ENCODE results near the gene B4GALT6. TPM values are rescaled to one million over a fixed set of nuclear protein-coding genes. Genes with fewer than 3 reads are reported as not detected.
A peak's percentile ranks its signal among the peaks of the same experiment; 100 is the strongest.

The B4GALT6 gene
- total RNA-seq, 2 experiments from 2014 or later, result 4.0 to 6.5 TPM

- CTCF ChIA-PET, result interaction anchor here (0.9 to 1.0 kb wide), 2 partner anchors 12 to 50 kb away, joined by 3 read pairs; no protein-coding TSS in a partner anchor
- Mint-ChIP-seq H3K27ac (no peak overlapping the region), H3K36me3 (ENCODE audit: low read depth) (no peaks in the 10 kb centered on the region), H3K27me3 (peaks cover 16% of the 10 kb centered on the region), H3K4me1 (no peaks in the 10 kb centered on the region), H3K9me3 (ENCODE audit: low read depth) (no peaks in the 10 kb centered on the region), H3K4me3 (no peak overlapping the region)
- ATAC-seq (no peak), DNase-seq (no peak)
- POLR2A ChIA-PET, result no interaction called here
- intact Hi-C loops (cut with DNase I, micrococcal nuclease), result no loop called here
Observed at GRCh38 chr18:31609886-31610285, 74.5 kb downstream of the B4GALT6 start.

DNA sequence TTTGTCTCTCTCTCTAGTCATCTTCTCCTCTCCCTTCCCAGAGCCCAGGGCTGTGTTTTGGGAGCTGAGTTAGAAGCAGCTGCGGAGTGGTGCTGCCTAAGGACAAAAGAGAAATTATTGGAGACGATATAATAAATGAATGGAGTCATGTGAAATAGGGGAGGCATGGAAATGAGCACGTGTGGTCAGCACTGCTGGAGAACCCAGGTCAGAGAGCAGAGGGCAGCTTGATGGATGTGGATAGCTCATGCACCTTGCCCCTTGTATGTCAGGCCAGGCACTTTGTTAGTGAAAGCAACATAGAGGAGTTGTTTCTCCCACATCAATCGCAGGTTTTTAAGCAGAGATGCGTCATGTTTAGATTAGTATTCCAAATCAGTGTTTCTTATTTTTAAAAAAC, 77.0 kb downstream of the B4GALT6 start:
- Mint-ChIP-seq H3K4me3 (no peak overlapping the region), H3K27ac (no peak overlapping the region), H3K9me3 (ENCODE audit: low read depth) (no peaks in the 10 kb centered on the region), H3K27me3 (peaks cover 17% of the 10 kb centered on the region), H3K36me3 (ENCODE audit: low read depth) (no peaks in the 10 kb centered on the region), H3K4me1 (peaks cover 2% of the 10 kb centered on the region)
- intact Hi-C loops (cut with DNase I, micrococcal nuclease), result no loop called here
- DNase-seq (no peak), ATAC-seq (no peak)
- ChIA-PET CTCF (no interaction called here), POLR2A (no interaction called here)

DNA sequence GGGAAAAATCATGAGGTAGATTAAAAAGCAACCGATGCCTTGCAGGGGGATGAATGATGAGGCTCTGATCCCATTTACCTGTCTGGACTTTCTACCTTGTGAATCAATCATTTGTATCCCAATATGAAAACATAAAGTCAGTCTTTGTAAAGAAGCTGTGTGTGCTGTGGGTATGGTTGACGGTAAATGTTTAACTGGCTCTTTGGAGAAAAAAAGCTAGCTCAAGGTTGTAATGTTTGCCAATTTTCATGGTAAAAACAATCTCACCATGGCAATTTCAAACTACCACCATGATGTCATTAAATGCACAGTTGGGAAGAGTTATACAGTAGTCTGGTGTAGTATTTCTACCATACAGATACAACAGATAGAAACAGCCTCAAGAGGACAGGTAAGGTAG, 78.1 kb downstream of the B4GALT6 start:
- ATAC-seq (no peak), DNase-seq (no peak)
- H3K4me3 Mint-ChIP-seq, result no peak overlapping the region
- H3K36me3 Mint-ChIP-seq (ENCODE audit: low read depth), result no peaks in the 10 kb centered on the region
- intact Hi-C loops (cut with DNase I, micrococcal nuclease), result no loop called here
- H3K27me3 Mint-ChIP-seq, result peaks cover 17% of the 10 kb centered on the region
- CTCF ChIA-PET, result no interaction called here
- H3K27ac Mint-ChIP-seq, result no peak overlapping the region
- H3K4me1 Mint-ChIP-seq, result peaks cover 2% of the 10 kb centered on the region
- H3K9me3 Mint-ChIP-seq (ENCODE audit: low read depth), result no peaks in the 10 kb centered on the region
- POLR2A ChIA-PET, result no interaction called here

GRCh38 chr18:31603315-31603714, 81.1 kb downstream of the B4GALT6 start:
- no peaks in the 10 kb centered on the region for H3K9me3 Mint-ChIP-seq (ENCODE audit: low read depth)
- intact Hi-C loops (cut with DNase I, micrococcal nuclease), result loop anchor here in 1 of 2 experiments (5.0 kb wide), 1 partner anchor 79 kb away; the partner anchor contains the start of gene B4GALT6
- peaks cover 2% of the 10 kb centered on the region for H3K4me1 Mint-ChIP-seq
- H3K36me3 Mint-ChIP-seq (ENCODE audit: low read depth), result no peaks in the 10 kb centered on the region
- peaks cover 13% of the 10 kb centered on the region for H3K27me3 Mint-ChIP-seq
- POLR2A ChIA-PET, result no interaction called here
- CTCF ChIA-PET, result no interaction called here
- ATAC-seq (peak; percentile 85), DNase-seq (peak; percentile 57)
- H3K4me3 Mint-ChIP-seq, result no peak overlapping the region
- no peak overlapping the region for H3K27ac Mint-ChIP-seq

DNA sequence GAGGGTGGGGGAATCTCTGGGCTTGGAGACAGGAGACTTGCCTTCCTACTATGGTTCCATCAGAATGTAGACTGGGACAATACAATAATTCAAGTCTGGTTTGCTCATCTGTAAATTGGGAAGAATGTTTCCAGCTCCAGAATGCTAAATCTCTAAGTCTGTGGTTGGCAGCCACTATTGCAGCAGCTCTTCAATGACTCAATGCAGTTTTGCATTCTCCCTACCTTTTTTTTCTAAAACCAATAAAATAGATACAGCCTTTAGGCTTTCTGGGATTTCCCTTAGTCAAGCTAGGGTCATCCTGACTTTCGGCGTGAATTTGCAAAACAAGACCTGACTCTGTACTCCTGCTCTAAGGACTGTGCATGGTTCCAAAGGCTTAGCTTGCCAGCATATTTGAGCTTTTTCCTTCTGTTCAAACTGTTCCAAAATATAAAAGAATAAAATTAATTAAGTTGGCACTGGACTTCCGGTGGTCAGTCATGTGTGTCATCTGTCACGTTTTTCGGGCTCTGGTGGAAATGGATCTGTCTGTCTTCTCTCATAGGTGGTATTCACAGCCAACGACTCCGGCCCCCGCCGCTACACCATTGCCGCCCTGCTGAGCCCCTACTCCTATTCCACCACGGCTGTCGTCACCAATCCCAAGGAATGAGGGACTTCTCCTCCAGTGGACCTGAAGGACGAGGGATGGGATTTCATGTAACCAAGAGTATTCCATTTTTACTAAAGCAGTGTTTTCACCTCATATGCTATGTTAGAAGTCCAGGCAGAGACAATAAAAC, 86.2 kb downstream of the B4GALT6 start:
- CTCF ChIA-PET, result interaction anchor here (0.9 kb wide), 1 partner anchor 12 kb away, joined by 3 read pairs; no protein-coding TSS in a partner anchor
- DNase-seq (no peak), ATAC-seq (no peak)
- H3K9me3 Mint-ChIP-seq (ENCODE audit: low read depth), result no peaks in the 10 kb centered on the region
- no peak overlapping the region for H3K27ac Mint-ChIP-seq
- H3K27me3 Mint-ChIP-seq, result no peaks in the 10 kb centered on the region
- no peaks in the 10 kb centered on the region for H3K36me3 Mint-ChIP-seq (ENCODE audit: low read depth)
- POLR2A ChIA-PET, result no interaction called here
- H3K4me1 Mint-ChIP-seq, result peaks cover under 1% of the 10 kb centered on the region
- intact Hi-C loops (cut with DNase I, micrococcal nuclease), result no loop called here
- no peak overlapping the region for H3K4me3 Mint-ChIP-seq

- H3K4me1 Mint-ChIP-seq, result no peaks in the 10 kb centered on the region
- no peaks in the 10 kb centered on the region for H3K27me3 Mint-ChIP-seq
- H3K4me3 Mint-ChIP-seq, result no peak overlapping the region
- intact Hi-C loops (cut with DNase I, micrococcal nuclease), result no loop called here
- H3K27ac Mint-ChIP-seq, result no peak overlapping the region
- DNase-seq (no peak), ATAC-seq (no peak)
- no peaks in the 10 kb centered on the region for H3K36me3 Mint-ChIP-seq (ENCODE audit: low read depth)
- CTCF ChIA-PET, result no interaction called here
- POLR2A ChIA-PET, result no interaction called here
- H3K9me3 Mint-ChIP-seq (ENCODE audit: low read depth), result no peaks in the 10 kb centered on the region
Observed at GRCh38 chr18:31596081-31596872, 88.1 kb downstream of the B4GALT6 start.

DNA sequence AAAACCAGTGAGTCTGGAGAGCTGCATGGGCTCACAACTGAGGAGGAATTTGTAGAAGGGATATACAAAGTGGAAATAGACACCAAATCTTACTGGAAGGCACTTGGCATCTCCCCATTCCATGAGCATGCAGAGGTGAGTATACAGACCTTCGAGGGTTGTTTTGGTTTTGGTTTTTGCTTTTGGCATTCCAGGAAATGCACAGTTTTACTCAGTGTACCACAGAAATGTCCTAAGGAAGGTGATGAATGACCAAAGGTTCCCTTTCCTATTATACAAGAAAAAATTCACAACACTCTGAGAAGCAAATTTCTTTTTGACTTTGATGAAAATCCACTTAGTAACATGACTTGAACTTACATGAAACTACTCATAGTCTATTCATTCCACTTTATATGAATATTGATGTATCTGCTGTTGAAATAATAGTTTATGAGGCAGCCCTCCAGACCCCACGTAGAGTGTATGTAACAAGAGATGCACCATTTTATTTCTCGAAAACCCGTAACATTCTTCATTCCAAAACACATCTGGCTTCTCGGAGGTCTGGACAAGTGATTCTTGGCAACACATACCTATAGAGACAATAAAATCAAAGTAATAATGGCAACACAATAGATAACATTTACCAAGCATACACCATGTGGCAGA, 89.1 kb downstream of the B4GALT6 start:
- no peaks in the 10 kb centered on the region for H3K9me3 Mint-ChIP-seq (ENCODE audit: low read depth)
- H3K4me3 Mint-ChIP-seq, result no peak overlapping the region
- ATAC-seq, result no peak
- ChIA-PET CTCF (no interaction called here), POLR2A (no interaction called here)
- no peak for DNase-seq
- H3K27me3 Mint-ChIP-seq, result no peaks in the 10 kb centered on the region
- H3K4me1 Mint-ChIP-seq, result no peaks in the 10 kb centered on the region
- no peaks in the 10 kb centered on the region for H3K36me3 Mint-ChIP-seq (ENCODE audit: low read depth)
- no peak overlapping the region for H3K27ac Mint-ChIP-seq
- intact Hi-C loops (cut with DNase I, micrococcal nuclease), result no loop called here

- Mint-ChIP-seq H3K36me3 (ENCODE audit: low read depth) (no peaks in the 10 kb centered on the region), H3K4me3 (no peak overlapping the region), H3K4me1 (no peaks in the 10 kb centered on the region), H3K9me3 (ENCODE audit: low read depth) (no peaks in the 10 kb centered on the region), H3K27me3 (no peaks in the 10 kb centered on the region), H3K27ac (no peak overlapping the region)
- DNase-seq, result no peak
- ChIA-PET POLR2A (no interaction called here), CTCF (interaction anchor here (1.4 kb wide), 1 partner anchor 132 kb away, joined by 3 read pairs; no protein-coding TSS in a partner anchor)
- ATAC-seq, result no peak
- intact Hi-C loops (cut with DNase I, micrococcal nuclease), result no loop called here
Observed at GRCh38 chr18:31592506-31593157, 91.7 kb downstream of the B4GALT6 start.

DNA sequence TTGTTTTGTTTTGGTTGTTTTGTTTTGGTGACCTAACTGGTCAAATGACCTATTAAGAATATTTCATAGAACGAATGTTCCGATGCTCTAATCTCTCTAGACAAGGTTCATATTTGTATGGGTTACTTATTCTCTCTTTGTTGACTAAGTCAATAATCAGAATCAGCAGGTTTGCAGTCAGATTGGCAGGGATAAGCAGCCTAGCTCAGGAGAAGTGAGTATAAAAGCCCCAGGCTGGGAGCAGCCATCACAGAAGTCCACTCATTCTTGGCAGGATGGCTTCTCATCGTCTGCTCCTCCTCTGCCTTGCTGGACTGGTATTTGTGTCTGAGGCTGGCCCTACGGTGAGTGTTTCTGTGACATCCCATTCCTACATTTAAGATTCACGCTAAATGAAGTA, 92.8 kb downstream of the B4GALT6 start, which contains the start of gene TTR:
TTR (plus strand) TSS at position 250 of the 400 bp plus-strand sequence; CDS start at position 276, 26 bp downstream.
- Mint-ChIP-seq H3K4me1 (no peaks in the 10 kb centered on the region), H3K4me3 (no peak within 1 kb of the TSS), H3K27ac (no peak within 1 kb of the TSS), H3K9me3 (ENCODE audit: low read depth) (no peaks in the 10 kb centered on the region), H3K27me3 (no peaks in the 10 kb centered on the region), H3K36me3 (ENCODE audit: low read depth) (no peaks in the 10 kb centered on the region)
- no peak for DNase-seq
- CTCF ChIA-PET, result interaction anchor here (1.4 kb wide), 1 partner anchor 133 kb away, joined by 3 read pairs; no protein-coding TSS in a partner anchor
- intact Hi-C loops (cut with DNase I, micrococcal nuclease), result no loop called here
- POLR2A ChIA-PET, result no interaction called here
- ATAC-seq, result no peak

GRCh38 chr18:31591113-31591512, 93.3 kb downstream of the B4GALT6 start:
- Mint-ChIP-seq H3K4me1 (no peaks in the 10 kb centered on the region), H3K9me3 (ENCODE audit: low read depth) (no peaks in the 10 kb centered on the region), H3K27me3 (no peaks in the 10 kb centered on the region), H3K4me3 (no peak overlapping the region), H3K27ac (no peak overlapping the region), H3K36me3 (ENCODE audit: low read depth) (no peaks in the 10 kb centered on the region)
- DNase-seq, result no peak
- no peak for ATAC-seq
- CTCF ChIA-PET, result no interaction called here
- POLR2A ChIA-PET, result no interaction called here
- intact Hi-C loops (cut with DNase I, micrococcal nuclease), result no loop called here

- Mint-ChIP-seq H3K4me3 (no peak overlapping the region), H3K27me3 (no peaks in the 10 kb centered on the region), H3K4me1 (no peaks in the 10 kb centered on the region), H3K9me3 (ENCODE audit: low read depth) (no peaks in the 10 kb centered on the region), H3K27ac (no peak overlapping the region), H3K36me3 (ENCODE audit: low read depth) (no peaks in the 10 kb centered on the region)
- no peak for ATAC-seq
- intact Hi-C loops (cut with DNase I, micrococcal nuclease), result no loop called here
- DNase-seq, result no peak
- POLR2A ChIA-PET, result no interaction called here
- CTCF ChIA-PET, result no interaction called here
Observed at GRCh38 chr18:31590570-31590969, 93.8 kb downstream of the B4GALT6 start.
